Mesenchymal stem cell (in vitro differentiated cells and primary cell): ENCODE results near the gene TAOK1.
A peak's percentile ranks its signal among the peaks of the same experiment; 100 is the strongest.

ENCODE experiments used
- DNase-seq: peaks from one replicate; pipeline ENCODE4 v3.0.0-alpha.2; 2013
- H2AFZ ChIP-seq: one replicate; pipeline ENCODE4 v1.6.1; 2013; ENCODE audit warnings: low read depth, mild to moderate bottlenecking, control low read depth, inconsistent platforms, low read length, moderate library complexity
- H2AK5ac ChIP-seq: 2 replicates; pipeline ENCODE4 v1.6.1; 2013; ENCODE audit warnings: low read length, moderate library complexity, mild to moderate bottlenecking, inconsistent platforms; ENCODE audit not compliant: severe bottlenecking
- H2BK120ac ChIP-seq: one replicate; pipeline ENCODE4 v1.6.1; 2013; ENCODE audit warnings: low read depth, mild to moderate bottlenecking, inconsistent platforms, low read length, moderate library complexity
- H2BK12ac ChIP-seq, 2 experiments: one replicate each; pipeline ENCODE4 v1.6.1; 2013; ENCODE audit warnings: inconsistent platforms in 2 of 2, low read length in 2 of 2, mild to moderate bottlenecking in 2 of 2, moderate library complexity in 2 of 2, control low read depth in 1 of 2
- H2BK15ac ChIP-seq: one replicate; pipeline ENCODE4 v1.6.1; 2013; ENCODE audit warnings: mild to moderate bottlenecking, low read depth, inconsistent platforms; ENCODE audit not compliant: poor library complexity, severe bottlenecking
- H2BK5ac ChIP-seq: 2 replicates; pipeline ENCODE4 v1.6.1; 2013; ENCODE audit warnings: low read depth, mild to moderate bottlenecking, low read length, control low read depth, inconsistent platforms; ENCODE audit not compliant: poor library complexity, severe bottlenecking
- H3K14ac ChIP-seq, 2 experiments: one replicate each; pipeline ENCODE4 v1.6.1; 2013; ENCODE audit warnings: inconsistent platforms in 2 of 2, low read length in 2 of 2, control low read depth in 1 of 2, mild to moderate bottlenecking in 1 of 2, moderate library complexity in 1 of 2
- H3K18ac ChIP-seq, 2 experiments: one replicate each; pipeline ENCODE4 v1.6.1; 2013; ENCODE audit warnings: inconsistent platforms in 2 of 2, low read length in 2 of 2, control low read depth in 1 of 2, low read depth in 1 of 2, mild to moderate bottlenecking in 1 of 2
- H3K23ac ChIP-seq, 2 experiments: one replicate each; pipeline ENCODE4 v1.6.1; 2013; ENCODE audit warnings: inconsistent platforms in 2 of 2, low read length in 2 of 2, mild to moderate bottlenecking in 2 of 2, moderate library complexity in 2 of 2, control low read depth in 1 of 2
- H3K27ac ChIP-seq: 2 replicates; pipeline ENCODE4 v1.5.1; 2013; ENCODE audit warnings: mild to moderate bottlenecking, moderate library complexity, low read length, control low read depth, inconsistent platforms; ENCODE audit not compliant: poor library complexity, severe bottlenecking
- H3K27me3 ChIP-seq, 2 experiments: 2 replicates each; pipeline versions ENCODE4 v1.6.1 to v1.7.0; 2013; ENCODE audit warnings: low read length in 2 of 2, mild to moderate bottlenecking in 2 of 2, moderate library complexity in 2 of 2, control low read depth in 1 of 2, inconsistent platforms in 1 of 2; ENCODE audit not compliant: control insufficient read depth in 1 of 2, insufficient read depth in 1 of 2
- H3K36me3 ChIP-seq, 2 experiments: 2 replicates each; pipeline versions ENCODE4 v1.6.1 to v1.7.0; 2013; ENCODE audit warnings: low read length in 2 of 2, control low read depth in 1 of 2, inconsistent platforms in 1 of 2, low read depth in 1 of 2, mild to moderate bottlenecking in 1 of 2; ENCODE audit not compliant: insufficient read depth in 2 of 2, control insufficient read depth in 1 of 2
- H3K4ac ChIP-seq, 2 experiments: one replicate each; pipeline ENCODE4 v1.6.1; 2013; ENCODE audit warnings: inconsistent platforms in 2 of 2, low read length in 2 of 2, mild to moderate bottlenecking in 2 of 2, moderate library complexity in 2 of 2, control low read depth in 1 of 2, low read depth in 1 of 2
- H3K4me1 ChIP-seq: 2 replicates; pipeline ENCODE4 v1.6.1; 2013; ENCODE audit warnings: low read depth, low read length, control low read depth; ENCODE audit not compliant: control insufficient read depth, insufficient read depth
- H3K4me2 ChIP-seq: 2 replicates; pipeline ENCODE4 v1.6.1; 2013; ENCODE audit warnings: low read length, mild to moderate bottlenecking, inconsistent platforms; ENCODE audit not compliant: poor library complexity, severe bottlenecking
- H3K4me3 ChIP-seq, 2 experiments: 2 replicates each; pipeline versions ENCODE4 v1.5.1 to v1.7.0; 2013; ENCODE audit warnings: low read length in 2 of 2, mild to moderate bottlenecking in 2 of 2, control low read depth in 1 of 2, low read depth in 1 of 2; ENCODE audit not compliant: insufficient read depth in 1 of 2
- H3K79me1 ChIP-seq: replicated peaks from 2 replicates; pipeline ENCODE4 v1.6.1; 2013; ENCODE audit warnings: mild to moderate bottlenecking, control low read depth, low read length, inconsistent platforms; ENCODE audit not compliant: poor library complexity, severe bottlenecking
- H3K9ac ChIP-seq: 2 replicates; pipeline ENCODE4 v1.7.0; 2013; ENCODE audit warnings: mild to moderate bottlenecking, low read length, moderate library complexity
- H3K9me3 ChIP-seq: 2 replicates; pipeline ENCODE4 v1.7.0; 2013; ENCODE audit warnings: mild to moderate bottlenecking, low read length; ENCODE audit not compliant: control insufficient read depth
- H4K8ac ChIP-seq: one replicate; pipeline ENCODE4 v1.6.1; 2013; ENCODE audit warnings: inconsistent platforms, mild to moderate bottlenecking, low read length, moderate library complexity
- H4K91ac ChIP-seq: one replicate; pipeline ENCODE4 v1.6.1; 2013; ENCODE audit warnings: mild to moderate bottlenecking, low read length, inconsistent platforms
- WGBS: methylation state at CpG from one replicate; pipeline ENCODE4 v1.1.7; 2013; ENCODE audit warnings: mixed read lengths; 5-methylcytosine and 5-hydroxymethylcytosine counted together

The TAOK1 gene

DNA sequence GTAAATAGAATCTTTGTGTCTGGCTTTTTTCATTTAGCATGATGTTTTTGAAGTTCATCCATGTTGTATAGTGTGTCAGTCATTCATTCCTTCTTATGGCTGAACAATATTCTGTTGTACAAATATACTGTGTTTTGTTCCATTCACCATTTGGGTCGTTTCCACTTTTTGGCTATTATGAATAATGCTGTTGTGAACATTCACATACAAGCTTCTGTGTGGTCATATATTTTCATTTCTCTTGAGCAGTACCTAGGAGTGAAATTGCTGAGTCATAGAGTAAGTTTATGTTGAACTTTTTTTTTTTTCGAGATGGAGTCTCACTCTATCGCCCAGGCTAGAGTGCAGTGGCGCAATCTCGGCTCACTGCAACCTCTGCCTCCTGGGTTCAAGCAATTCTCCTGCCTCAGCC, 32.3 kb upstream of the TAOK1 start:
- Histone ChIP-seq H2BK15ac (no peak overlapping the region), H2AFZ (no peak overlapping the region), H3K27ac (peak overlapping the region; percentile 43), H2BK120ac (no peak overlapping the region), H3K36me3 (no peaks in the 10 kb centered on the region), H4K8ac (no peak overlapping the region), H3K23ac (no peak overlapping the region), H3K9me3 (no peaks in the 10 kb centered on the region), H3K18ac (no peak overlapping the region), H3K4me2 (no peak overlapping the region), H3K14ac (no peak overlapping the region), H3K4me3 (no peak overlapping the region), H2BK12ac (no peak overlapping the region), H3K79me1 (no peaks in the 10 kb centered on the region), H3K9ac (no peak overlapping the region), H2BK5ac (no peak overlapping the region), H2AK5ac (no peak overlapping the region), H3K4ac (no peak overlapping the region), H3K4me1 (no peaks in the 10 kb centered on the region), H3K27me3 (no peaks in the 10 kb centered on the region), H4K91ac (no peak overlapping the region)
- WGBS = 69% methylated on average over 4 of the region's 5 CpGs
- DNase-seq = peak; percentile 16

DNA sequence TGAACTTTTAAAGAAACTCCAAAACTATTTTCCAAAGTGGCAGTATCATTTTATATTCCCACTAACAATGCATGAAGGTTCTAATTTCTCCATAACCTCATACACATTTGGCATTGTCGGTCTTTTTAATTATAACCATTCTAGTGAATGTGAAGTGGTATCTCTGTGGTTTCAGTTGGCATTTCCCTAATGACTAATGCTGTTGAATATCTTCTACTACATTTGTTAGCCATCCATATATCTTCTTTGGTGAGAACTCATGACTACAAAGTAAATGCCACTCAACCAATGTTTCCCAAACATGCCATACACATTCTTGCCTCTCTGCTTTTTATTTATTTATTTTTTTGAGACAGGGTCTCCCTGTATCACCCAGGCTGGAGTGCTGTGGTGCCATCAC, 31.7 kb upstream of the TAOK1 start:
- Histone ChIP-seq H3K4me1 (no peaks in the 10 kb centered on the region), H3K27ac (no peak overlapping the region), H3K23ac (no peak overlapping the region), H3K4me3 (no peak overlapping the region), H3K4ac (no peak overlapping the region), H3K14ac (no peak overlapping the region), H2BK120ac (no peak overlapping the region), H3K36me3 (no peaks in the 10 kb centered on the region), H3K9ac (no peak overlapping the region), H3K18ac (peak overlapping the region in 1 of 2 experiments; percentile 2), H2BK5ac (no peak overlapping the region), H2BK12ac (no peak overlapping the region), H2BK15ac (no peak overlapping the region), H3K9me3 (no peaks in the 10 kb centered on the region), H4K8ac (no peak overlapping the region), H4K91ac (no peak overlapping the region), H2AFZ (no peak overlapping the region), H3K4me2 (no peak overlapping the region), H3K79me1 (no peaks in the 10 kb centered on the region), H2AK5ac (no peak overlapping the region), H3K27me3 (no peaks in the 10 kb centered on the region)
- peak; percentile 40 for DNase-seq
- 50% methylated on average over 1 of the region's 1 CpG for WGBS

GRCh38 chr17:29359777-29360176, 30.4 kb upstream of the TAOK1 start:
- Histone ChIP-seq H3K14ac (no peak overlapping the region), H2BK12ac (no peak overlapping the region), H4K91ac (no peak overlapping the region), H2AFZ (no peak overlapping the region), H3K23ac (no peak overlapping the region), H2BK120ac (no peak overlapping the region), H4K8ac (no peak overlapping the region), H3K4ac (no peak overlapping the region), H3K4me1 (peaks cover 2% of the 10 kb centered on the region), H3K79me1 (no peaks in the 10 kb centered on the region), H3K36me3 (no peaks in the 10 kb centered on the region), H3K27ac (no peak overlapping the region), H3K4me3 (no peak overlapping the region), H3K18ac (no peak overlapping the region), H2AK5ac (no peak overlapping the region), H3K27me3 (no peaks in the 10 kb centered on the region), H2BK5ac (no peak overlapping the region), H2BK15ac (no peak overlapping the region), H3K9me3 (no peaks in the 10 kb centered on the region), H3K9ac (no peak overlapping the region), H3K4me2 (no peak overlapping the region)
- WGBS = 97% methylated on average over 3 of the region's 3 CpGs
- no peak for DNase-seq

GRCh38 chr17:29363716-29364115, 26.4 kb upstream of the TAOK1 start:
- no peak overlapping the region for H3K18ac ChIP-seq
- WGBS = 100% methylated on average over 1 of the region's 2 CpGs

More at GRCh38 chr17:29363716-29364115, 26.4 kb upstream of the TAOK1 start:
- Histone ChIP-seq H2BK5ac (no peak overlapping the region), H3K4ac (no peak overlapping the region), H4K8ac (no peak overlapping the region), H3K79me1 (no peaks in the 10 kb centered on the region), H2BK12ac (no peak overlapping the region), H3K27ac (no peak overlapping the region), H3K9ac (no peak overlapping the region), H2BK15ac (no peak overlapping the region), H3K9me3 (no peaks in the 10 kb centered on the region), H3K27me3 (no peaks in the 10 kb centered on the region), H2AFZ (no peak overlapping the region), H2BK120ac (no peak overlapping the region), H4K91ac (no peak overlapping the region), H3K23ac (no peak overlapping the region), H3K36me3 (no peaks in the 10 kb centered on the region), H3K4me3 (no peak overlapping the region), H3K4me1 (peaks cover 2% of the 10 kb centered on the region), H2AK5ac (no peak overlapping the region), H3K4me2 (no peak overlapping the region), H3K14ac (no peak overlapping the region)
- no peak for DNase-seq
